ENCODE data around the gene MYL7. TPM values are rescaled to one million over a fixed set of nuclear protein-coding genes. Genes with fewer than 3 reads are reported as not detected.

The MYL7 gene
- polyA plus RNA-seq, 4 donors, result 0.21 to 13.5 (median 0.36) TPM; not detected in 1

GRCh38 chr7:44162785-44163395, 21.8 kb upstream of the MYL7 start:
- Histone ChIP-seq H3K4me1 (ENCODE audit: control insufficient read depth in 3 of 3, insufficient read depth in 2 of 3, low read depth in 1 of 3, low read length in 2 of 3) (no peaks in the 10 kb centered on the region), H3K27ac (ENCODE audit: low read depth in 1 of 3, low read length in 2 of 3) (no peak overlapping the region), H3K36me3 (ENCODE audit: control insufficient read depth in 3 of 3, insufficient read depth in 2 of 3, low read depth in 1 of 3, low read length in 3 of 3) (no peaks in the 10 kb centered on the region), H3K27me3 (ENCODE audit: control insufficient read depth in 3 of 3, insufficient read depth in 3 of 3, low read length in 3 of 3) (peaks cover 0 to 3% (median 0%) of the 10 kb centered on the region in 3 donors), H3K4me3 (ENCODE audit: low read depth in 1 of 3, low read length in 3 of 3) (no peak overlapping the region), H3K9me3 (ENCODE audit: control insufficient read depth in 2 of 2, insufficient read depth in 1 of 2, low read depth in 1 of 2, low read length in 1 of 2) (no peaks in the 10 kb centered on the region)
- DNase-seq (no peak), FAIRE-seq (no peak)
- 73 to 86% (median 77%) methylated on average over 1 of the region's 1 CpG for WGBS, 3 donors

DNA sequence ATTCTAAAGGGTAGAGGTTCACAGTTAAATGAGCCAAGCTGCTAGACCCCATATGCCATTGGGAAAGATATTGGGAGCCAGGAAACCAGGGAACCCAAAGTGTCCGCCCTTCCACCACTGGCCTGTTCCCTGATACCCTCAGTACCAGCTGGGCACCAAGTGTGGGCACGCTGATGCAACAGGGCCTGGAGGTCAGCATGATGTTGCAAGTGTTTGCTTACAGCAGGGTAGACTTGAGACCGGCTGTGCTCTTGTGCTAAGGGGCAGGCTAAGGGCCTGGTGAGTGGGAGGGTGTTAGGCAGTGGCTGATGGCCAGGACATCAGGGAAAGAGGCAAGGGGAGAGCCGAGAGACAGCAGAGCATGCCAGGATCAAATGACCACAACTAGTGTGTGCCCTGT, 21.0 kb upstream of the MYL7 start:
- Histone ChIP-seq H3K4me3 (ENCODE audit: low read depth in 1 of 3, low read length in 3 of 3) (no peak overlapping the region), H3K27me3 (ENCODE audit: control insufficient read depth in 3 of 3, insufficient read depth in 3 of 3, low read length in 3 of 3) (peaks cover 0 to 3% (median 0%) of the 10 kb centered on the region in 3 donors), H3K9me3 (ENCODE audit: control insufficient read depth in 2 of 2, insufficient read depth in 1 of 2, low read depth in 1 of 2, low read length in 1 of 2) (no peaks in the 10 kb centered on the region), H3K36me3 (ENCODE audit: control insufficient read depth in 3 of 3, insufficient read depth in 2 of 3, low read depth in 1 of 3, low read length in 3 of 3) (no peaks in the 10 kb centered on the region), H3K4me1 (ENCODE audit: control insufficient read depth in 3 of 3, insufficient read depth in 2 of 3, low read depth in 1 of 3, low read length in 2 of 3) (no peaks in the 10 kb centered on the region), H3K27ac (ENCODE audit: low read depth in 1 of 3, low read length in 2 of 3) (no peak overlapping the region)
- WGBS, 3 donors, result 81 to 88% (median 87%) methylated on average over 4 of the region's 4 CpGs
- FAIRE-seq (no peak), DNase-seq (no peak)

GRCh38 chr7:44161371-44161770, 20.2 kb upstream of the MYL7 start:
- Histone ChIP-seq H3K4me1 (ENCODE audit: control insufficient read depth in 3 of 3, insufficient read depth in 2 of 3, low read depth in 1 of 3, low read length in 2 of 3) (no peaks in the 10 kb centered on the region), H3K36me3 (ENCODE audit: control insufficient read depth in 3 of 3, insufficient read depth in 2 of 3, low read depth in 1 of 3, low read length in 3 of 3) (no peaks in the 10 kb centered on the region), H3K9me3 (ENCODE audit: control insufficient read depth in 2 of 2, insufficient read depth in 1 of 2, low read depth in 1 of 2, low read length in 1 of 2) (no peaks in the 10 kb centered on the region), H3K4me3 (ENCODE audit: low read depth in 1 of 3, low read length in 3 of 3) (no peak overlapping the region), H3K27me3 (ENCODE audit: control insufficient read depth in 3 of 3, insufficient read depth in 3 of 3, low read length in 3 of 3) (peaks cover 0 to 3% (median 0%) of the 10 kb centered on the region in 3 donors), H3K27ac (ENCODE audit: low read depth in 1 of 3, low read length in 2 of 3) (no peak overlapping the region)
- 96 to 98% (median 97%) methylated on average over 2 of the region's 2 CpGs for WGBS, 3 donors
- FAIRE-seq (no peak), DNase-seq (no peak)

- Histone ChIP-seq H3K36me3 (ENCODE audit: control insufficient read depth in 3 of 3, insufficient read depth in 2 of 3, low read depth in 1 of 3, low read length in 3 of 3) (no peaks in the 10 kb centered on the region), H3K4me1 (ENCODE audit: control insufficient read depth in 3 of 3, insufficient read depth in 2 of 3, low read depth in 1 of 3, low read length in 2 of 3) (peaks cover 0 to 2% (median 0%) of the 10 kb centered on the region in 3 donors), H3K9me3 (ENCODE audit: control insufficient read depth in 2 of 2, insufficient read depth in 1 of 2, low read depth in 1 of 2, low read length in 1 of 2) (no peaks in the 10 kb centered on the region), H3K4me3 (ENCODE audit: low read depth in 1 of 3, low read length in 3 of 3) (no peak overlapping the region), H3K27me3 (ENCODE audit: control insufficient read depth in 3 of 3, insufficient read depth in 3 of 3, low read length in 3 of 3) (no peaks in the 10 kb centered on the region), H3K27ac (ENCODE audit: low read depth in 1 of 3, low read length in 2 of 3) (no peak overlapping the region)
- WGBS, 3 donors, result 87 to 89% (median 89%) methylated on average over 5 of the region's 5 CpGs
- no peak for FAIRE-seq
- DNase-seq, result no peak
Measured at GRCh38 chr7:44159824-44160630, 18.9 kb upstream of the MYL7 start.

DNA sequence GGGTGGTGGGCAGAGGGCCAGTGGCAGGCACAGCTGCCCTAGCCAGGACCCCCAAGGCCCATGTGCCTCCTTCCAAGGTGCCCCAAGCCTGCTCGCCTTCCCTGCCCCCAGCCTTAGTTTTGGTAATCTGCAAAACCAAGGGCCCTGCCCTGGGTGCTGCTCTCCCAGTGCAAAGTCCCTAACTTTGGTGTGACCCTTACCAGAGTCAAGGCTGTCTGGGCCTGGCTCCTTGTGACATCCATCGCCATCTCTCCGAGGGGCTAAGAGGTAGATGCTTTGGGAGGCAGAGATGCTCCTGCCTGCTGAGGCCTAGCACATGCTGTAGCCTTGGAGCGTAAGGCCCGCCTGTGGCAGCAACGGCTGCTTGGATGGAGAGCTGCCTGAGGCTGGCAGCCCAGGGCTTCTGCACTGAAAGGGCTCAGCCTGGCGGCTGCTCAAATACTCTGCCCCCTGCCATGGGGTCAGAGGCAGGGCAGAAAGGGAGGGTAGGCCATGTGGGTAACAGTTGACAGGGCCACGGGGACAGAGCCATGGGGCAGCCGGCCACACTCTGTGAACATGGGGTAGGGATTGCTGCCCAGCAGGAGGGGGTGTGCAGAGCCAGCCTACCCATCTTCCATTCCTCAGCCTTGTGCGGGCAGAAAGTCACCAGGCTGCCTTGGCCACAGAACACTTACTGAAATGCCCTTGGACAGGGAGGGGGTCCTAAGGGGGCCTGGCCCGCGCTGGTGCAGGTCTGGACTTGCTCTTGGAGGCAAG, 17.9 kb upstream of the MYL7 start:
- H3K27me3 ChIP-seq (ENCODE audit: control insufficient read depth in 3 of 3, insufficient read depth in 3 of 3, low read length in 3 of 3), result no peaks in the 10 kb centered on the region
- H3K4me3 ChIP-seq (ENCODE audit: low read depth in 1 of 3, low read length in 3 of 3), result no peak overlapping the region
- H3K36me3 ChIP-seq (ENCODE audit: control insufficient read depth in 3 of 3, insufficient read depth in 2 of 3, low read depth in 1 of 3, low read length in 3 of 3), result no peaks in the 10 kb centered on the region
- no peaks in the 10 kb centered on the region for H3K9me3 ChIP-seq (ENCODE audit: control insufficient read depth in 2 of 2, insufficient read depth in 1 of 2, low read depth in 1 of 2, low read length in 1 of 2)
- DNase-seq (no peak), FAIRE-seq (no peak)
- peaks cover 0 to 2% (median 0%) of the 10 kb centered on the region in 3 donors for H3K4me1 ChIP-seq (ENCODE audit: control insufficient read depth in 3 of 3, insufficient read depth in 2 of 3, low read depth in 1 of 3, low read length in 2 of 3)
- H3K27ac ChIP-seq (ENCODE audit: low read depth in 1 of 3, low read length in 2 of 3), result no peak overlapping the region
- 94 to 96% (median 94%) methylated on average over 12 of the region's 12 CpGs for WGBS, 3 donors

- Histone ChIP-seq H3K36me3 (ENCODE audit: control insufficient read depth in 3 of 3, insufficient read depth in 2 of 3, low read depth in 1 of 3, low read length in 3 of 3) (no peaks in the 10 kb centered on the region), H3K4me3 (ENCODE audit: low read depth in 1 of 3, low read length in 3 of 3) (no peak overlapping the region), H3K4me1 (ENCODE audit: control insufficient read depth in 3 of 3, insufficient read depth in 2 of 3, low read depth in 1 of 3, low read length in 2 of 3) (peaks cover 0 to 2% (median 0%) of the 10 kb centered on the region in 3 donors), H3K27me3 (ENCODE audit: control insufficient read depth in 3 of 3, insufficient read depth in 3 of 3, low read length in 3 of 3) (no peaks in the 10 kb centered on the region), H3K27ac (ENCODE audit: low read depth in 1 of 3, low read length in 2 of 3) (no peak overlapping the region), H3K9me3 (ENCODE audit: control insufficient read depth in 2 of 2, insufficient read depth in 1 of 2, low read depth in 1 of 2, low read length in 1 of 2) (no peaks in the 10 kb centered on the region)
- no peak for FAIRE-seq
- WGBS, 3 donors, result 84 to 89% (median 89%) methylated on average over 9 to 10 of the region's 10 CpGs
- DNase-seq, result no peak
Measured at GRCh38 chr7:44158096-44158872, 17.2 kb upstream of the MYL7 start.

DNA sequence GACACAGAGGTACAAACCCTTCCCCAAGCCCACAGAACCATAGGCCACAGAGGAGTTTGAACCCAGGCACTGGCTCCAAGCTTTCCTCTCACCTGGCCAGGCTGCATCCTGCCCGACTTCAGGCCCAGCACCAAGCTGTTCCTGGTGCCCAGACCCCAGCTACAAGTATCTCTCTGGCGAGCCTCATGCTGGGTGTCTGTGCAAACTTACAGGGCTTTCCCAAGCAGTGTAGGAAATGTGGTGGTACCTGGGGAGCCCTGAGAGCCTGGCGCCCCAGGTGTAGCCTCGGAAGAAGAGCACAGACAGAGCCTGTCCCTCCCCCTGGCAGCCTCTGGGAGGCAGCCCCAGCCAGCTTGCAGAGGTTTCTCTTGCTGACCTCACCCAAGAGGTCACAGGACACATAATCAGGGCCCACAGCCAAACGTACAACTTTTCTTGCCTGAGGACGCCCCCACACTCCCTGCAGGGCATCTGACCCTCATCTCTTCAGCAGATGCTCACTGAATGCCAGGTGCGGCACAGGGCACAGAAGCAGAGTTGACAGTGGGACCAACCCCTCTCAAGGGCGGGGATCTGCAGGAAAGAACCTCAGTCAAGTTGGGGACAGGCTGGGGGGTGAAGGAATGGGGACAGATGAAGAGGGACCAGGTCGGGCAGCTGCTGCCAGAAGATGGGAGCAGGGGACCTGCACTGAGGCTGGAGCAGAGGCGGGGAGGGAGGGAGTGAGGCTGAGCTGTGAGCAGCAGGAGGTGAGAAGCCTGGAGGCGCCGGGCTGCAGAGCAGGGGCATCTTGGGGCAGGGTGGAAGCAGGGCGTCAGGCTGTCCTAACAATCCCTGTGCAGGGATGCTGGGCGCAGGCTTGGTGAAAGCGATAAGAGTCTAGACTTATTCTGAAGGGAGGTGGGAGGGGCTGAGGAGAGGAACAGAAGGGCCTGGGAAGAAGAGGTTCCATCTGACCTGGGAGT, 16.3 kb upstream of the MYL7 start:
- Histone ChIP-seq H3K36me3 (ENCODE audit: control insufficient read depth in 3 of 3, insufficient read depth in 2 of 3, low read depth in 1 of 3, low read length in 3 of 3) (no peaks in the 10 kb centered on the region), H3K4me1 (ENCODE audit: control insufficient read depth in 3 of 3, insufficient read depth in 2 of 3, low read depth in 1 of 3, low read length in 2 of 3) (peaks cover 0 to 2% (median 0%) of the 10 kb centered on the region in 3 donors), H3K27me3 (ENCODE audit: control insufficient read depth in 3 of 3, insufficient read depth in 3 of 3, low read length in 3 of 3) (no peaks in the 10 kb centered on the region), H3K9me3 (ENCODE audit: control insufficient read depth in 2 of 2, insufficient read depth in 1 of 2, low read depth in 1 of 2, low read length in 1 of 2) (no peaks in the 10 kb centered on the region), H3K4me3 (ENCODE audit: low read depth in 1 of 3, low read length in 3 of 3) (no peak overlapping the region), H3K27ac (ENCODE audit: low read depth in 1 of 3, low read length in 2 of 3) (no peak overlapping the region)
- WGBS, 3 donors, result 80 to 91% (median 84%) methylated on average over 13 to 15 of the region's 15 CpGs
- DNase-seq, result no peak
- no peak for FAIRE-seq
